ENCODE results near the gene PRKCA.

DNA sequence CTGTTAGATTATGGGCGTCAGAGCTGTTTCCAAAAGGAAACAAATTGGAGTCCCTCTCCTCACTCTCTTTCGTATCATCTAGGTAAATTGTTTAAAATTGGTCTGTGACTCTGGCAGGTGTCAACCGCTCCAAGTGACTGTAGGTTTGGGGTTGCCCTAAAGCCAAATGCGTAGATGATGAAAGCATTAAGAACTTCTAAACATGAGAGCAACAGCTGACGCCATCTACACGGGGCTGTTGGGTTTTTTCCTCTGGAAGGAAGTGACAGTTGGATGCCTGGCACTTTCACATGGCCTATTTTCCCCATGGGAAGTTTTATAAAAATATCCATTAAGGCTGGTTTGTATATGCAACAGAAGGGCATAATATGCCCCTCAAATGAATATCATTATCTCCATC, 316.8 kb downstream of the PRKCA start:
- no peak for TF ChIP-seq NPAS2 (CRISPR knock-in tag; IDR thresholded peaks at IDR 0.05; ENCODE audit: borderline replicate concordance)
- TF ChIP-seq, protein P1, sequence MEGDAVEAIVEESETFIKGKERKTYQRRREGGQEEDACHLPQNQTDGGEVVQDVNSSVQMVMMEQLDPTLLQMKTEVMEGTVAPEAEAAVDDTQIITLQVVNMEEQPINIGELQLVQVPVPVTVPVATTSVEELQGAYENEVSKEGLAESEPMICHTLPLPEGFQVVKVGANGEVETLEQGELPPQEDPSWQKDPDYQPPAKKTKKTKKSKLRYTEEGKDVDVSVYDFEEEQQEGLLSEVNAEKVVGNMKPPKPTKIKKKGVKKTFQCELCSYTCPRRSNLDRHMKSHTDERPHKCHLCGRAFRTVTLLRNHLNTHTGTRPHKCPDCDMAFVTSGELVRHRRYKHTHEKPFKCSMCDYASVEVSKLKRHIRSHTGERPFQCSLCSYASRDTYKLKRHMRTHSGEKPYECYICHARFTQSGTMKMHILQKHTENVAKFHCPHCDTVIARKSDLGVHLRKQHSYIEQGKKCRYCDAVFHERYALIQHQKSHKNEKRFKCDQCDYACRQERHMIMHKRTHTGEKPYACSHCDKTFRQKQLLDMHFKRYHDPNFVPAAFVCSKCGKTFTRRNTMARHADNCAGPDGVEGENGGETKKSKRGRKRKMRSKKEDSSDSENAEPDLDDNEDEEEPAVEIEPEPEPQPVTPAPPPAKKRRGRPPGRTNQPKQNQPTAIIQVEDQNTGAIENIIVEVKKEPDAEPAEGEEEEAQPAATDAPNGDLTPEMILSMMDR (IDR thresholded peaks at IDR 0.05), result no peak
- TF ChIP-seq, protein P2, sequence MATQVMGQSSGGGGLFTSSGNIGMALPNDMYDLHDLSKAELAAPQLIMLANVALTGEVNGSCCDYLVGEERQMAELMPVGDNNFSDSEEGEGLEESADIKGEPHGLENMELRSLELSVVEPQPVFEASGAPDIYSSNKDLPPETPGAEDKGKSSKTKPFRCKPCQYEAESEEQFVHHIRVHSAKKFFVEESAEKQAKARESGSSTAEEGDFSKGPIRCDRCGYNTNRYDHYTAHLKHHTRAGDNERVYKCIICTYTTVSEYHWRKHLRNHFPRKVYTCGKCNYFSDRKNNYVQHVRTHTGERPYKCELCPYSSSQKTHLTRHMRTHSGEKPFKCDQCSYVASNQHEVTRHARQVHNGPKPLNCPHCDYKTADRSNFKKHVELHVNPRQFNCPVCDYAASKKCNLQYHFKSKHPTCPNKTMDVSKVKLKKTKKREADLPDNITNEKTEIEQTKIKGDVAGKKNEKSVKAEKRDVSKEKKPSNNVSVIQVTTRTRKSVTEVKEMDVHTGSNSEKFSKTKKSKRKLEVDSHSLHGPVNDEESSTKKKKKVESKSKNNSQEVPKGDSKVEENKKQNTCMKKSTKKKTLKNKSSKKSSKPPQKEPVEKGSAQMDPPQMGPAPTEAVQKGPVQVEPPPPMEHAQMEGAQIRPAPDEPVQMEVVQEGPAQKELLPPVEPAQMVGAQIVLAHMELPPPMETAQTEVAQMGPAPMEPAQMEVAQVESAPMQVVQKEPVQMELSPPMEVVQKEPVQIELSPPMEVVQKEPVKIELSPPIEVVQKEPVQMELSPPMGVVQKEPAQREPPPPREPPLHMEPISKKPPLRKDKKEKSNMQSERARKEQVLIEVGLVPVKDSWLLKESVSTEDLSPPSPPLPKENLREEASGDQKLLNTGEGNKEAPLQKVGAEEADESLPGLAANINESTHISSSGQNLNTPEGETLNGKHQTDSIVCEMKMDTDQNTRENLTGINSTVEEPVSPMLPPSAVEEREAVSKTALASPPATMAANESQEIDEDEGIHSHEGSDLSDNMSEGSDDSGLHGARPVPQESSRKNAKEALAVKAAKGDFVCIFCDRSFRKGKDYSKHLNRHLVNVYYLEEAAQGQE (IDR thresholded peaks at IDR 0.05), result no peak
- no peak for TF ChIP-seq SMC3 (IDR thresholded peaks at IDR 0.05)
- no peak for TF ChIP-seq POLR2AphosphoS2 (conservative IDR thresholded peaks at IDR 0.05; ENCODE audit: low read length)
- TF ChIP-seq MYC (IDR thresholded peaks at IDR 0.05; ENCODE audit: borderline replicate concordance, low read length), result no peak
